Measurements from ENCODE around the gene SLAMF7.
"Not testable (repeated sequence)": the region's sequence is repeated elsewhere in the genome, so short reads cannot be mapped to it uniquely, and the experiment has no call there.

Gene SLAMF7

DNA sequence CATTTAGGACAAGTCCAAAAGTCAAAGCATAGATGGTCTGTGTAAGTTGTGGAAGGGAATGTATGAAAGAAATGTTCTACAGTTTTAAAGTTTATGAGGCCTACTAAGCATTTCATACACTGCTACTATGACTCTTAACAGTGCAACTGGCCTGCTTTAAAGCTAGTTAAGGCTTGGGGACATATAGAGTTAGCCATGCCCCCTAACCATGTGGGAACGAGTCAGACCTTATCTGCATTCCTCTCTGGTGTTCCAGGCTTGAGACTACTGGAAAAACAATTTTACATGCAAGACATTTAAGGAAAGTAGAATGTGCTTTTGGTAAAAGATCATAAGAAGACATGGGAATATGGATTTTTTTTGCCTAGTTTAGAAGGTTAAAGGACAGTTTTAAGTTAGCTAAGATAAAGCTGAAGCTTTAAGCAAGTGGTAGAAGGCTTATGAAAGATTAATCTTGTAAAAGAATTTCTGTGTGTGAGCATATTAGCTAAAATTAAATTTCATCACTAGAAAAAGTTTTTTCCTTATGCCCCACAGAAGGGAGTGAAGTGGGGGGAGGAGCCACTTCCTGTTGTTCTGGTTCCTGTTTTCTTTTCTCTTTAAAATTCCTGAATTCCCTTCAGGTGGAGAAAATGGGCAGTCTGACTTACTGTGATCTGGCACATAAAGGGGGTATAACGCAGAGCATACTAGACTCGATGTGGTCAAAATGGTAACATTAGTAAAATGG lies 18.5 kb upstream of the SLAMF7 start:
- no peak for DNase-seq

GRCh38 chr1:160721473-160721872 lies 17.6 kb upstream of the SLAMF7 start:
- no peak for DNase-seq

- DNase-seq, result peak in 1 of 58 donors; percentile 4
Measured at GRCh38 chr1:160722726-160723125, 16.3 kb upstream of the SLAMF7 start.

GRCh38 chr1:160723332-160723731 lies 15.7 kb upstream of the SLAMF7 start:
- no peak for DNase-seq

DNA sequence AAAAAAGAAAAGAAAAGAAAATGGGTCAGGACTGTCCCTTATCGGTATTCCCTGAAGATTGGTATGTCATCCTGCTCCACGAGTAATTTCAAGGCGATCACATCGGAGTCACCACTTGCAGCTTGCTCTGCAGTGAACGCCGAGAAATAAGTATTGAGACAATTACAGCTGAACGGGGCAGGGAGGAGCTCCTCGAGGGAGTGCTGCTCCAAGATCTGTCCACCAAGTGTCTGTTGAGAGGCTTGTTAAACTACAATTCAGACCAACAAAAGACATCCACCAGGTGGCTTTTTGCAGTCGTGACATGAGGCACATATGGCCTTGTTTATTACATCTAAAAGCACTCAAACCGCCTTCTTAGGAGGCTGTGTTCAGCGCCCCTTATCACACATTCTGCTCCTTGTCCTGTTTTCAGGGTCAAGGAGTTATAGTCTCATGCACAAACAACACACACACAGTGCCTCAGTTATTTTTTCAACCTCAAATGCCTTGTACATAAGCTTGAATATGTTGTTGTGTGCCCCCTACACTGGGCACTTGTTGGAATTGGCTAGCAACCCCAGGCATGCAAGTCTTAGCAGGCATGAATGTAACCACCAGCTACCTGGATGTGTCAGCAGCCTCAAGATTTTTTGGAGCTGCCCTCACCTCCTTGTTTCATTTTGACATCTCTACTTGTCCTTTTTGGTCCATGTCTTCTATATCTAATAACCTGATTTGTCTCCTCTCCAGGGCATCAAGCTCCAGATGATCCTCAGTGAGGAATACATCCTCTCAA lies 14.4 kb upstream of the SLAMF7 start:
- DNase-seq, result no peak

DNA sequence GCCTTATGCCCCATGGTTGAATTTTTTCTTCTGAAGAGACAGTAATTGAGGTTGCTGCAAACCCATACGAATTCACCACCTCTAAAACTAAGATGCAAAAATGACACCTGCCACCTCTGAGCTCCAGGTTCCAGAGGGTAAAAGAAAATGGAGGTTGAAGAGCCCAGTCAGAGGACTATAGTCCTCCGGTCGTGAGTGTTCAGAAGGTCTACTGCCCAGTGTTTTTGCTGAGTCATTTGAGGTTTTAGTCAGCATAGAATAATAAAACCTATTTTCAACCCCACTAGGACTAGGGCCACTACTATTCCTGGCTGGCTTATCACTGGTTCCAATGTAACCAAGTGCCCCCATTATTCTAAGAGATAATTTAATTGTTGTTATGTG lies 12.9 kb upstream of the SLAMF7 start:
- no peak for DNase-seq

DNA sequence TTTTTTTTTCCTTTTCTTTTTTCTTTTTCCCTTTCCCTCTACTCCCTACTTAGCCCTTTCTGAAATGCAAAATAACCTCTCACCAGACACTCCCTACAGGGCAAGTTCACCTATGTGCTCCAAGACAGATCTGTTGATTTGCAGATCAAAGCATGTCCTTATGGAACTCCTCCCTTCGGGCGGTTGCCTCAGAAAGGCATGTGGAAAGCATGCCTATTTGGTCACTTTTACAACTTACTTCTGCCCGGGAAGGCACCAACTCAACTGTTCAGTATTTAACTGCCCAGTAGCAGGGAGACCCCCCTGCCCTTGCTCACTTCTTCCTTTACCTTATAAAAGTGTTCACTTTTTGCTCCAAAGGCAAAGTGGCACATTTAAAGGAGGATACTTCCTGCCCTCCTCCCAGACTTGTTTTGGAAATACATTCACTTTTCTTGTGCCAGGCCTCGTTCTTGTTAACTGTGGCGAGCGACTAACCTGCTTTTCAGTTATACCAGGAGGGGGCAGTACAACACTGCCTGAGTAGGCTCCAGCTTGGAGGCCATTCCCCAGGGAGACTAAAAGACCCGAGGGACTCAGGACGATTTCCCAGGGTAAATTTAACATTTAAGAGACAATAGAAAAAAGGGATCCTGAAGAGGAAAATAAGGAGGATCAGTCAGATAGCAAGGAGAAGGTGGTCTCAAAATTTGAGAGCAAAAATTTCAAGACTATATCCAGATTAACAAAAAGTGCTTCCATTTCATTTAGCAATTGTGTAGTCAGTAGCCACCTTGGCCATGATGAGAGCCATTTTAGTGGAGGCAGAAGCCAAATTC lies 12.3 kb upstream of the SLAMF7 start:
- DNase-seq, result peak in 45 of 58 donors; percentile 0 to 63 (median 22)

GRCh38 chr1:160727316-160727640 lies 11.8 kb upstream of the SLAMF7 start:
- DNase-seq, result no peak

GRCh38 chr1:160731564-160731963 lies 7.5 kb upstream of the SLAMF7 start:
- DNase-seq, result not testable (repeated sequence)

- peak in 1 of 58 donors; percentile 3 for DNase-seq
Measured at GRCh38 chr1:160731990-160732389, 7.1 kb upstream of the SLAMF7 start.

DNA sequence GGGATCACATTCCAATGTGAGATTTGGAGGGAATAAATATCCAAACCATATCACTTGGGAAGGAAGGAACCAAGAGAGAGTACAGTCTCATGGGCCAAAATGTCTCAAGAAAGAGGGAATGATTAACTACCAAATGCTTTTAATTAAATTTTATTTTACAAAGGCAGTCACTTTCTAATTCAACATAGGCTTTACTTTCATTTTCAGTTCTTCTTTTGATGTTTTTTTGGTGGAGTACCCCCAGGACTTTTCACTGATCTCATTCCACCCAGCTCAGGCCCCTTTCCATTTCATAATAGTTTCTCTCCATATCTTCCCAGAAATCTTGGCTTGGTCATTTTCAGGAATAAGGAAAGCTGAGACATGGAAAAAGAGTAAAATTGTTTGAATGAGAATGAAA lies 5.1 kb upstream of the SLAMF7 start:
- no peak for DNase-seq

- DNase-seq, result no peak
Measured at GRCh38 chr1:160734301-160734700, 4.7 kb upstream of the SLAMF7 start.

DNA sequence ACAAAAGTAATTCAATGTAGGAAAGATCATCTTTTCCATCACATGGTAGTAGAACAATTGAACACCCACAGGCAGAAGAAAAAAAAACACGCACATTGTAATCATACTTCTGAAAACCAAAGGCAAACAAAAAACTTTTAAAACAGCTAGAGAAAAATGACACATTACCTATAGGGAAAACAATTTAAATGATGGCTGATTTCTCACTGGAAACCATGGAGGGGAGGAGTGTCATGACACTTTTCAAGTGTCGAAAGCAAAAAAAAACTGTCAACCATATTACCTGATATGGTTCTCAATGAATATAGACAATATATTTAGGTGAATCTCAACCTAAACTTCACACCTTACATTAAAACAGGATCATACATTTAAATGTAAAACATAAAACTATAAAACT lies 776 bp upstream of the SLAMF7 start:
- DNase-seq, result no peak

GRCh38 chr1:160740133-160740688 lies 1.2 kb downstream of the SLAMF7 start:
- DNase-seq, result no peak

GRCh38 chr1:160741092-160741501 lies 2.0 kb downstream of the SLAMF7 start:
- no peak for DNase-seq

- DNase-seq, result no peak
Measured at GRCh38 chr1:160741612-160742348, 2.7 kb downstream of the SLAMF7 start.

- DNase-seq, result no peak
Measured at GRCh38 chr1:160742428-160743127, 3.5 kb downstream of the SLAMF7 start.

DNA sequence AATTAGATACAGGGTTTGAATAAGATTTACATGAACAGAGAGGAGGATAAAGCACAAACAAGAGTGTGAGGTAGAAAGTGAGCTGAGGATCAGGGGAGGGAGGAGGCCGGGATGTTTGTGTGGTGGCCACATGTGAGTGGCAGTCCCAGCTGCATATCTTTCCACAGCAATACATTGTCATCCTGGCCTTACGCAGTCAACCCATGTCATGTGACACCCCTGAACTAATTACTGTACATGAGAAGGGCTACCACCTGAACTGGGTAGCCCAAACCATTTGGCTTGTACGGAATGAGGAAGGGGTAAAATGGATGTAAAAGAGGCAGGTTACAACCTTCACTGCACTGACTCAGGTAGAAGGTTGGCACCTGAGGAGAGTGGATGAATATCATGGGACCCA lies 4.2 kb downstream of the SLAMF7 start:
- DNase-seq, result no peak

DNA sequence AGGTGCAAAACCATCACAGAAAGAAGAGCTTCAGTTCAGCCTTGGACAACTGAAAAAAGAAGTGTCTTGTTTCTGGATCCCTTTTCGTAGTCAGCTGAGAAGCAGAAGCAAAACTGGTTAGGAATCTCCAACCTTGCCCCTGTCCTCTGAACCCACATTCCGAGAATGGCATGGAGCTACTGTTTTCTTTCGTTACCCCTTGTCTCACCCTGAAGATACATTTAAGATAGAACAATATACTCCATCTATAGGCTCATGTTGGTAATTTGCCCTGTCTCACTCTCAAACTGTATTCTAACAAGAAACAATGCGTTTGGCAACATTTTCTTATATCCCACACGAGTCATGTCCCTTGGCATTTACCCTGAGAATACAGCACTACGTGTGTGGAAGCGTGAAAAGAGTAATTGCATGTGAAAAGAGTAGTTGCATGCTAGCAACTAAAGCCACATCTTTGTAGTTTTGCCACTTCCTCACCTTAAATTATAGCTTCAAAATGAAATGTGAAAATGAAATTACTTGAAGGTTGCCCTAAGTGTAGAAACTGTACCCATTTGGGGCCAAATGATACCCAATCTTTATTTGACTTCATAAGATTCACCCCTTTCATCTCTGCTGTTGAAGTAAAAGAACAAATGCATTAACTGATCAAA lies 5.3 kb downstream of the SLAMF7 start:
- no peak for DNase-seq
